CD4-positive, alpha-beta T cell (primary cell): ENCODE results near the gene NAIF1. TPM values are rescaled to one million over a fixed set of nuclear protein-coding genes. Genes with fewer than 3 reads are reported as not detected.

Experiments used
- ATAC-seq: fragments of 200-7000 bp; cut with Tn5 transposase; one replicate; pipeline ENCODE4 v1.10.0; 2022; ENCODE audit warnings: mild to moderate bottlenecking; ENCODE audit not compliant: poor library complexity
- CTCF ChIA-PET: fragments of 350-600 bp; sonication (Branson Sonifier 250); formaldehyde crosslinking; loops from one replicate; lab custom pipeline; 2021; ENCODE audit warnings: antibody characterized with exemption, inconsistent platforms; lab: Charles Lee
- POLR2A ChIA-PET: fragments of 350-600 bp; sonication (Branson Sonifier 250); formaldehyde crosslinking; loops from one replicate; lab custom pipeline; 2021; ENCODE audit warnings: antibody characterized with exemption, inconsistent platforms; lab: Charles Lee
- DNase-seq, 14 experiments: peaks; one replicate each; pipeline ENCODE4 v3.0.0-alpha.2; 2013 to 2020; ENCODE audit warnings: mixed read lengths in 2 of 14
- H3K27ac ChIP-seq, 2 donors: one replicate each; pipeline versions ENCODE4 v1.5.1 to v1.7.0; 2013; ENCODE audit warnings: low read length in 2 of 2, low read depth in 1 of 2, mild to moderate bottlenecking in 1 of 2
- H3K27me3 ChIP-seq, 2 experiments: 1 replicate in 1 of 2; 2 replicates in 1 of 2; pipeline versions ENCODE4 v1.6.1 to v1.7.0; 2013; ENCODE audit warnings: low read length in 2 of 2, control low read depth in 1 of 2, mild to moderate bottlenecking in 1 of 2, moderate library complexity in 1 of 2; ENCODE audit not compliant: insufficient read depth in 2 of 2, control insufficient read depth in 1 of 2
- H3K36me3 ChIP-seq: one replicate; pipeline ENCODE4 v1.6.1; 2013; ENCODE audit warnings: low read length, control low read depth; ENCODE audit not compliant: insufficient read depth
- H3K4me1 ChIP-seq: one replicate; pipeline ENCODE4 v1.6.1; 2013; ENCODE audit warnings: low read length, control low read depth; ENCODE audit not compliant: insufficient read depth
- H3K4me3 ChIP-seq: one replicate; pipeline ENCODE4 v1.5.1; 2013; ENCODE audit warnings: mild to moderate bottlenecking, low read length, moderate library complexity
- H3K9me3 ChIP-seq, 2 experiments: 1 replicate in 1 of 2; 2 replicates in 1 of 2; pipeline versions ENCODE4 v1.6.1 to v1.7.0; 2013; ENCODE audit warnings: low read length in 2 of 2, mild to moderate bottlenecking in 2 of 2, control low read depth in 1 of 2, moderate library complexity in 1 of 2; ENCODE audit not compliant: control insufficient read depth in 1 of 2, insufficient read depth in 1 of 2
- H3K27ac Mint-ChIP-seq: one replicate; pipeline ENCODE4 v1.8.0; 2020; ENCODE audit warnings: mixed read lengths
- H3K27me3 Mint-ChIP-seq: one replicate; pipeline ENCODE4 v1.8.0; 2021; ENCODE audit warnings: mixed read lengths
- H3K36me3 Mint-ChIP-seq: one replicate; pipeline ENCODE4 v1.8.0; 2021; ENCODE audit warnings: low read depth, mixed read lengths
- H3K4me1 Mint-ChIP-seq: one replicate; pipeline ENCODE4 v1.8.0; 2021; ENCODE audit warnings: low read depth, mixed read lengths
- H3K4me3 Mint-ChIP-seq: one replicate; pipeline ENCODE4 v1.8.0; 2020; ENCODE audit warnings: mild to moderate bottlenecking, mixed read lengths
- H3K9me3 Mint-ChIP-seq: one replicate; pipeline ENCODE4 v1.8.0; 2020; ENCODE audit warnings: mixed read lengths
- CTCF ChIP-seq: fragments of 200-600 bp; IDR thresholded peaks from one replicate; pipeline ENCODE4 v1.8.0; 2022; ENCODE audit warnings: antibody characterized with exemption, mild to moderate bottlenecking
- intact Hi-C, 2 experiments: fragments of 100-400 bp; cut with DNase I in 1 of 2; cut with micrococcal nuclease in 1 of 2; formaldehyde crosslinking; loops; one replicate each; pipeline versions ENCODE4 v1.15.1 to v1.9.0; 2023 to 2025; cut with DNase I, micrococcal nuclease
- polyA plus RNA-seq, 2 donors: library from polyadenylated mRNA; unstranded; fragments of 120-200 nt; gene quantifications; one replicate each; pipeline ENCODE4 v1.2.1, GENCODE V29; 2013
- total RNA-seq, 174 experiments: library from RNA in 2 of 174; stranded (reverse) in 2 of 174; gene quantifications; one replicate each; pipeline ENCODE4 v1.2.3 and lab custom pipeline; 2021 to 2026

The NAIF1 gene
- total RNA-seq: 10 to 100 TPM; 11.5 to 16.8 TPM
- 10.7 TPM for polyA plus RNA-seq (2013, experiment 1 of 2)
- polyA plus RNA-seq (2013, experiment 2 of 2): 10.3 TPM
- total RNA-seq (lab: John Stamatoyannopoulos, UW): 6.9 to 28.8 (median 13.5) reads per million in 172 experiments

GRCh38 chr9:128066713-128067644 lies at the start of gene NAIF1:
NAIF1 (minus strand) TSS chr9:128067320; CDS start chr9:128067101, 219 bp downstream.
- peak within 1 kb of the TSS; percentile 75 for H3K27ac Mint-ChIP-seq

GRCh38 chr9:128116104-128117083 lies 49.3 kb upstream of the NAIF1 start:
- Mint-ChIP-seq H3K4me3 (no peak overlapping the region), H3K4me1 (peaks cover 6% of the 10 kb centered on the region), H3K36me3 (peaks cover 16% of the 10 kb centered on the region), H3K27me3 (no peaks in the 10 kb centered on the region), H3K27ac (no peak overlapping the region), H3K9me3 (no peaks in the 10 kb centered on the region)
- Histone ChIP-seq H3K36me3 (peaks cover 21% of the 10 kb centered on the region), H3K27me3 (no peaks in the 10 kb centered on the region), H3K4me3 (no peak overlapping the region), H3K27ac (no peak overlapping the region), H3K4me1 (peaks cover 15% of the 10 kb centered on the region), H3K9me3 (peaks cover 0 to 5% of the 10 kb centered on the region in 2 experiments)
- intact Hi-C loops: loop anchor here (1.0 to 10.0 kb wide), 6 partner anchors 11 to 179 kb away; partner anchors contain the start of genes DPM2 (in 1 of the 2) and PTGES2 (in 1 of the 2)
- ChIA-PET POLR2A (interaction anchor here (1.1 to 1.7 kb wide), 2 partner anchors 10 to 12 kb away, joined by 3 to 7 read pairs; partner anchors contain the start of gene PTGES2), CTCF (interaction anchor here (1.0 to 1.9 kb wide), 3 partner anchors 12 to 82 kb away, joined by 3 to 6 read pairs (median 5); no protein-coding TSS in a partner anchor)
- DNase-seq: peak in 1 of 14 experiments; percentile 22
- no peak for TF ChIP-seq CTCF
- no peak for ATAC-seq

More at GRCh38 chr9:128066713-128067644, at the start of gene NAIF1:
- Histone ChIP-seq H3K4me1 (peaks cover 83% of the 10 kb centered on the region), H3K36me3 (peaks cover 10% of the 10 kb centered on the region), H3K4me3 (peak within 1 kb of the TSS; percentile 90), H3K9me3 (no peaks in the 10 kb centered on the region), H3K27ac (peak within 1 kb of the TSS; percentile 94 to 99), H3K27me3 (no peaks in the 10 kb centered on the region)
- Mint-ChIP-seq H3K27me3 (no peaks in the 10 kb centered on the region), H3K36me3 (peaks cover 13% of the 10 kb centered on the region), H3K9me3 (no peaks in the 10 kb centered on the region), H3K4me1 (peaks cover 41% of the 10 kb centered on the region), H3K4me3 (peak within 1 kb of the TSS; percentile 73)
- TF ChIP-seq CTCF: no peak
- intact Hi-C loops: loop anchor here (1.0 to 5.0 kb wide), 2 partner anchors 41 to 350 kb away; partner anchors contain the start of genes PTRH1 (in 1 of the 2) and TTC16 (in 1 of the 2)
- peak; percentile 69 for ATAC-seq
- DNase-seq: peak; percentile 92 to 99 (median 95)
- CTCF ChIA-PET: interaction anchor here (1.1 to 1.7 kb wide), 7 partner anchors 32 to 332 kb away, joined by 3 to 8 read pairs (median 3); partner anchors contain the start of gene TOR2A
- POLR2A ChIA-PET: interaction anchor here (0.8 to 4.6 kb wide), 37 partner anchors 9 to 266 kb away, joined by 3 to 39 read pairs (median 5); partner anchors contain the start of genes BBLN, CIZ1, EEIG1 and FPGS
